ENCODE results near the gene CLDN10. TPM values are rescaled to one million over a fixed set of nuclear protein-coding genes. Genes with fewer than 3 reads are reported as not detected.

CLDN10 gene
- total and polyA plus RNA-seq, 2 of the 8 experiments (the other 6 are each of a cell fraction or from before 2014, with no cell fraction given), result 41.2 to 43.6 TPM

- TF ChIP-seq TCF12 (IDR thresholded peaks at IDR 0.05; ENCODE audit: low read depth, low read length), result no peak
- no peak for TF ChIP-seq RNF2 (IDR thresholded peaks at IDR 0.05; ENCODE audit: borderline replicate concordance, low read depth, low read length, missing control alignments, poor library complexity, severe bottlenecking)
- no peak for TF ChIP-seq SIN3A (conservative IDR thresholded peaks at IDR 0.05 in 1 of 2, IDR thresholded peaks at IDR 0.05 in 1 of 2; ENCODE audit: low read depth in 1 of 2, low read length in 2 of 2)
- TF ChIP-seq BACH1 (IDR thresholded peaks at IDR 0.05; ENCODE audit: low read length), result no peak
- TF ChIP-seq FOSL1 (IDR thresholded peaks at IDR 0.05; ENCODE audit: insufficient read depth, low read depth, low read length), result no peak
- TF ChIP-seq CEBPB (IDR thresholded peaks at IDR 0.05; ENCODE audit: low read depth, low read length), result no peak
These were observed 33.3 kb downstream of the CLDN10 start (continued) for GRCh38 chr13:95585867-95586266.
